Panc1 (cell line): Measurements from ENCODE around the gene ZNF469. TPM values are rescaled to one million over a fixed set of nuclear protein-coding genes. Genes with fewer than 3 reads are reported as not detected.

Experiments
- ATAC-seq: fragments of 200-7000 bp; cut with Tn5 transposase; 2 replicates; pipeline ENCODE4 v1.9.1; 2020; ENCODE audit warnings: mild to moderate bottlenecking, moderate library complexity
- BruUV-seq: library from RNA; stranded (reverse); fragments of 400-500 nt; replicated peaks from 2 replicates; lab custom pipeline; 2021; lab: Mats Ljungman, UMichigan
- CTCF ChIA-PET: fragments of 300-600 bp; sonication (Branson Sonifier 250); formaldehyde crosslinking; loops from one replicate; lab custom pipeline; 2022; ENCODE audit warnings: antibody characterized with exemption; lab: Charles Lee
- POLR2A ChIA-PET: fragments of 300-600 bp; sonication (Branson Sonifier 250); formaldehyde crosslinking; loops from one replicate; lab custom pipeline; 2022; ENCODE audit warnings: antibody characterized with exemption; lab: Charles Lee
- DNase-seq: peaks from one replicate; pipeline ENCODE4 v3.0.0-alpha.2; 2010; ENCODE audit warnings: low read depth, low spot score
- H3K27ac ChIP-seq: 2 replicates; pipeline ENCODE4 v1.5.1; 2011; ENCODE audit warnings: mild to moderate bottlenecking, low read length, inconsistent platforms
- H3K27me3 ChIP-seq: fragments of 200-500 bp; sonication (Bioruptor generic); 2 replicates; pipeline ENCODE4 v1.6.0; 2014; ENCODE audit warnings: low read length, inconsistent platforms; ENCODE audit not compliant: control insufficient read depth, insufficient read depth
- H3K36me3 ChIP-seq: fragments of 200-500 bp; sonication (Bioruptor generic); 2 replicates; pipeline ENCODE4 v1.5.1; 2014; ENCODE audit warnings: inconsistent platforms, mild to moderate bottlenecking, low read length, moderate library complexity; ENCODE audit not compliant: control insufficient read depth, insufficient read depth
- H3K4me1 ChIP-seq: 2 replicates; pipeline ENCODE4 v1.5.1; 2011; ENCODE audit warnings: inconsistent platforms, mild to moderate bottlenecking, low read length, moderate library complexity; ENCODE audit not compliant: control insufficient read depth, insufficient read depth
- H3K4me3 ChIP-seq, 2 experiments: 2 replicates each; pipeline ENCODE4 v1.5.1; 2011 to 2012; ENCODE audit warnings: low read depth in 2 of 2, low read length in 2 of 2, mild to moderate bottlenecking in 2 of 2, inconsistent platforms in 1 of 2, moderate library complexity in 1 of 2
- H3K9me3 ChIP-seq: fragments of 200-500 bp; sonication (Bioruptor generic); 2 replicates; pipeline ENCODE4 v1.5.1; 2014; ENCODE audit warnings: low read depth, mild to moderate bottlenecking, inconsistent platforms, low read length, moderate library complexity; ENCODE audit not compliant: control insufficient read depth, insufficient read depth
- POLR2AphosphoS5 ChIP-seq: IDR thresholded peaks from 2 replicates; pipeline ENCODE4 v1.6.1; 2012; ENCODE audit warnings: mild to moderate bottlenecking, low read depth, low read length, moderate library complexity
- SIN3A ChIP-seq: IDR thresholded peaks from 2 replicates; pipeline ENCODE4 v1.6.1; 2012; ENCODE audit warnings: low read depth, mild to moderate bottlenecking, low read length, moderate library complexity, borderline replicate concordance; ENCODE audit not compliant: insufficient read depth
- TCF7L2 ChIP-seq: IDR thresholded peaks from 2 replicates; pipeline ENCODE4 v1.6.1; 2011; ENCODE audit warnings: mild to moderate bottlenecking, low read depth, low read length, inconsistent platforms
- in situ Hi-C: cut with HindIII; loops from 2 replicates; pipeline ENCODE4 v1.10.0; 2016; ENCODE audit warnings: low sequenced_read_pairs, low pct_unique_long_range_greater_than_20kb
- intact Hi-C: fragments of 100-400 bp; cut with micrococcal nuclease; formaldehyde crosslinking; loops from one replicate; pipeline ENCODE4 v1.10.0; 2022; ENCODE audit not compliant: unreplicated experiment
- total RNA-seq: library from RNA; stranded (reverse); gene quantifications from one replicate; pipeline ENCODE4 v1.2.1, GENCODE V29; 2021; ENCODE audit not compliant: unreplicated experiment
- TF ChIP-seq, protein P1 (sequence below), 2 experiments: IDR thresholded peaks; 2 replicates each; pipeline ENCODE4 v1.6.1; 2011 to 2012; ENCODE audit warnings: low read depth in 2 of 2, control low read depth in 1 of 2, low read length in 1 of 2, mild to moderate bottlenecking in 1 of 2, moderate library complexity in 1 of 2; ENCODE audit not compliant: insufficient read depth in 1 of 2
- TF ChIP-seq, protein P2 (sequence below): fragments of 450-650 bp; IDR thresholded peaks from 2 replicates; pipeline ENCODE4 v1.5.1; 2017; ENCODE audit warnings: mild to moderate bottlenecking

ZNF469 gene
- total RNA-seq, 1 experiment from 2014 or later, result 1.3 TPM

DNA sequence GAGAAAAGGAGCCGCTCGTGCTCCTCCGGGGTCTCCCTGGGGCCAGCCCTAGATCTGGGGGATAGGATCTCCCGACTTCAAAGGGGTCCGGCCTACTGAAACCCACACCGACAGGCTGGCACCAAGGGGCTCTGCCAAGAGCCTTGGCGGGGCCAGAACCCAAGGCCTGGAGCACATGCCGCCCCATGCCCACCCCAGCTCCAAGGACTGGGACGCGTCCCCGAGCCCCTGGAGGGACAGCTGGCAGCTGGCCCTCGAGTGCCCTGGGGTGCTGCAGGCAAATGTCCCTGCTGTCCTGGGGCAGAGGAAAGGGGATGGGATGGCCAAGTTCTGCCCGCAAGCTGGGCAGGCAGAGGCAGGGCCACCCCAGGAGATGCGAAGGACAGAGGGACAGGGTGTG lies 38.5 kb downstream of the ZNF469 start:
- in situ Hi-C loops, result no loop called here
- no TSS peak for BruUV-seq
- CTCF ChIA-PET, result interaction anchor here (0.6 kb wide), 1 partner anchor 25 kb away, joined by 3 read pairs; no protein-coding TSS in a partner anchor

DNA sequence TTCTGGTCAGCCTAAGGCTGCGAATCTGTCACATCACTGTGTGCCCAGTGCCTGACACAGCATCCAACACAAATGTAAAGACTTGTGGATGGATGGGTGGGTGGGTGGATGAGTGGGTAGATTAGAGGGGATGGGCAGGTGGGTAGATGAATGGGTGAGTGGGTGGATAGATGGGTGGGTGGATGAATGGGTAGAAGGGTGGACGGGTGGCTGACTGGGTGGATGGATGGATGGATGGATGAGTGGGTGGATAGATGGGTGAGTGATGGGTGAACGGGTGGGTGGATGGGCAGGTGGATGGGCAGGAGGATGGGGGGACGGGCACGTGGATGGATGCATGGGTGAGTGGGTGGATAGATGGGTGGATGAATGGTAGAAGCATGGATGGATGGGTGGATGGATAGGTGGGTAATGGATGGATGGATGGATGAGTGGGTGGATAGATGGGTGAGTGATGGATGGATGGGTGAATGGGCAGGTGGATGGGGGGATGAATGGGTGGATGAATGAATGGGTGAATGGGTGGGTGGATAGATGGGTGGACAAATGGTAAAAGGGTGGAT lies 39.2 kb downstream of the ZNF469 start:
- H3K9me3 ChIP-seq, result no peaks in the 10 kb centered on the region
- no peak overlapping the region for H3K4me3 ChIP-seq
- H3K36me3 ChIP-seq, result no peaks in the 10 kb centered on the region
- H3K4me1 ChIP-seq, result no peaks in the 10 kb centered on the region
- no TSS peak for BruUV-seq
- CTCF ChIA-PET, result no interaction called here
- in situ Hi-C loops (no loop called here), intact Hi-C loops (no loop called here)
- ATAC-seq (no peak), DNase-seq (no peak)
- H3K27ac ChIP-seq, result no peak overlapping the region
- no peaks in the 10 kb centered on the region for H3K27me3 ChIP-seq
- TF ChIP-seq, protein P1, sequence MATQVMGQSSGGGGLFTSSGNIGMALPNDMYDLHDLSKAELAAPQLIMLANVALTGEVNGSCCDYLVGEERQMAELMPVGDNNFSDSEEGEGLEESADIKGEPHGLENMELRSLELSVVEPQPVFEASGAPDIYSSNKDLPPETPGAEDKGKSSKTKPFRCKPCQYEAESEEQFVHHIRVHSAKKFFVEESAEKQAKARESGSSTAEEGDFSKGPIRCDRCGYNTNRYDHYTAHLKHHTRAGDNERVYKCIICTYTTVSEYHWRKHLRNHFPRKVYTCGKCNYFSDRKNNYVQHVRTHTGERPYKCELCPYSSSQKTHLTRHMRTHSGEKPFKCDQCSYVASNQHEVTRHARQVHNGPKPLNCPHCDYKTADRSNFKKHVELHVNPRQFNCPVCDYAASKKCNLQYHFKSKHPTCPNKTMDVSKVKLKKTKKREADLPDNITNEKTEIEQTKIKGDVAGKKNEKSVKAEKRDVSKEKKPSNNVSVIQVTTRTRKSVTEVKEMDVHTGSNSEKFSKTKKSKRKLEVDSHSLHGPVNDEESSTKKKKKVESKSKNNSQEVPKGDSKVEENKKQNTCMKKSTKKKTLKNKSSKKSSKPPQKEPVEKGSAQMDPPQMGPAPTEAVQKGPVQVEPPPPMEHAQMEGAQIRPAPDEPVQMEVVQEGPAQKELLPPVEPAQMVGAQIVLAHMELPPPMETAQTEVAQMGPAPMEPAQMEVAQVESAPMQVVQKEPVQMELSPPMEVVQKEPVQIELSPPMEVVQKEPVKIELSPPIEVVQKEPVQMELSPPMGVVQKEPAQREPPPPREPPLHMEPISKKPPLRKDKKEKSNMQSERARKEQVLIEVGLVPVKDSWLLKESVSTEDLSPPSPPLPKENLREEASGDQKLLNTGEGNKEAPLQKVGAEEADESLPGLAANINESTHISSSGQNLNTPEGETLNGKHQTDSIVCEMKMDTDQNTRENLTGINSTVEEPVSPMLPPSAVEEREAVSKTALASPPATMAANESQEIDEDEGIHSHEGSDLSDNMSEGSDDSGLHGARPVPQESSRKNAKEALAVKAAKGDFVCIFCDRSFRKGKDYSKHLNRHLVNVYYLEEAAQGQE (IDR thresholded peaks at IDR 0.05; ENCODE audit: insufficient read depth in 1 of 2, low read depth in 2 of 2, low read length in 1 of 2), result no peak
- TF ChIP-seq TCF7L2 (no peak), SIN3A (no peak), POLR2AphosphoS5 (no peak)
- TF ChIP-seq, protein P2, sequence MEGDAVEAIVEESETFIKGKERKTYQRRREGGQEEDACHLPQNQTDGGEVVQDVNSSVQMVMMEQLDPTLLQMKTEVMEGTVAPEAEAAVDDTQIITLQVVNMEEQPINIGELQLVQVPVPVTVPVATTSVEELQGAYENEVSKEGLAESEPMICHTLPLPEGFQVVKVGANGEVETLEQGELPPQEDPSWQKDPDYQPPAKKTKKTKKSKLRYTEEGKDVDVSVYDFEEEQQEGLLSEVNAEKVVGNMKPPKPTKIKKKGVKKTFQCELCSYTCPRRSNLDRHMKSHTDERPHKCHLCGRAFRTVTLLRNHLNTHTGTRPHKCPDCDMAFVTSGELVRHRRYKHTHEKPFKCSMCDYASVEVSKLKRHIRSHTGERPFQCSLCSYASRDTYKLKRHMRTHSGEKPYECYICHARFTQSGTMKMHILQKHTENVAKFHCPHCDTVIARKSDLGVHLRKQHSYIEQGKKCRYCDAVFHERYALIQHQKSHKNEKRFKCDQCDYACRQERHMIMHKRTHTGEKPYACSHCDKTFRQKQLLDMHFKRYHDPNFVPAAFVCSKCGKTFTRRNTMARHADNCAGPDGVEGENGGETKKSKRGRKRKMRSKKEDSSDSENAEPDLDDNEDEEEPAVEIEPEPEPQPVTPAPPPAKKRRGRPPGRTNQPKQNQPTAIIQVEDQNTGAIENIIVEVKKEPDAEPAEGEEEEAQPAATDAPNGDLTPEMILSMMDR, result no peak
- POLR2A ChIA-PET, result no interaction called here

More for the DNA sequence above, 38.5 kb downstream of the ZNF469 start:
- Histone ChIP-seq H3K27me3 (no peaks in the 10 kb centered on the region), H3K9me3 (no peaks in the 10 kb centered on the region), H3K4me3 (no peak overlapping the region), H3K4me1 (no peaks in the 10 kb centered on the region), H3K36me3 (no peaks in the 10 kb centered on the region), H3K27ac (no peak overlapping the region)
- DNase-seq, result no peak
- ATAC-seq, result no peak
- intact Hi-C loops, result no loop called here
- POLR2A ChIA-PET, result no interaction called here
- no peak for TF ChIP-seq POLR2AphosphoS5

DNA sequence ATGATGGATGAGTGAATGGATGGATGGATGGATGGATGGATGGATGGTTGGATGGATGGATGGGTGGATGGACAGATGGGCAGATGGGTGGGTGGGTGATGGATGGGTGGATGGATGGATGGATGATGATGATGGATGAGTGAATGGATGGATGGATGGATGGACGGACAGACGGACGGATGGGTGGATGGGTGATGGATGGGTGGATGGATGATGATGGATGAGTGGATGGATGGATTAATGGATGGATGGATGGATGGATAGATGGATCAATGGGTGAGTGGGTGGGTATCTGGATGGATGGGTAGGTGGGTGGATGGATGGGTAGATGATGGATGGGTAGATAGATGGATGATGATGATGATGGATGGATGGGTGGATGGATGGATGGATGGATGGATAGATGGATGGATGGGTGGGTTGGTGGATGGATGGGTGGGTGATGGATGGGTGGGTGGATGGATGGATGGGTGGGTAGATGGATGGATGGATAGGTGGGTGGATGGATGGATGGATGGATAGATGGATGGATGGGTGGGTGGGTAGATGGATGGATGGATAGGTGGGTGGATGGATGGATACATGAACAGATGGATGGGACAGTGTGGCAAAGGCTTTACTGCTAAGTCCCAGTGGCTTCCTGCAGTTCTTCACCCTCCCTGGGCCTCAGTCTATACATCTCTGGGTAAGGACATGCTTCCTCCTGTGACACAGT lies 40.1 kb downstream of the ZNF469 start:
- ChIA-PET CTCF (no interaction called here), POLR2A (no interaction called here)
- Histone ChIP-seq H3K4me1 (no peaks in the 10 kb centered on the region), H3K27ac (no peak overlapping the region), H3K27me3 (no peaks in the 10 kb centered on the region), H3K36me3 (no peaks in the 10 kb centered on the region), H3K9me3 (no peaks in the 10 kb centered on the region), H3K4me3 (no peak overlapping the region)
- ATAC-seq (no peak), DNase-seq (no peak)
- TF ChIP-seq, protein P1 (IDR thresholded peaks at IDR 0.05; ENCODE audit: insufficient read depth in 1 of 2, low read depth in 2 of 2, low read length in 1 of 2), result no peak
- TF ChIP-seq SIN3A (no peak), POLR2AphosphoS5 (no peak), TCF7L2 (no peak)
- TF ChIP-seq, protein P2, result no peak
- in situ Hi-C loops (no loop called here), intact Hi-C loops (no loop called here)
- no TSS peak for BruUV-seq
